H9 (cell line): ENCODE measurements around the gene OCSTAMP. TPM values are rescaled to one million over a fixed set of nuclear protein-coding genes. Genes with fewer than 3 reads are reported as not detected.

ENCODE experiments used
- DNase-seq: peaks from one replicate; pipeline ENCODE4 v3.0.0-alpha.2; 2017
- H2AFZ ChIP-seq: one replicate; pipeline ENCODE4 v1.6.1; 2013; ENCODE audit warnings: mild to moderate bottlenecking, low read length, control low read depth, moderate library complexity
- H2AK5ac ChIP-seq: 2 replicates; pipeline ENCODE4 v1.6.1; 2013; ENCODE audit warnings: low read length, control low read depth, mixed read lengths; ENCODE audit not compliant: insufficient read length
- H2BK120ac ChIP-seq: one replicate; pipeline ENCODE4 v1.6.1; 2013; ENCODE audit warnings: low read depth, mild to moderate bottlenecking, low read length, control low read depth, inconsistent platforms; ENCODE audit not compliant: poor library complexity, severe bottlenecking
- H2BK12ac ChIP-seq: 2 replicates; pipeline ENCODE4 v1.6.1; 2013; ENCODE audit warnings: low read length, control low read depth, mixed read lengths, low read depth; ENCODE audit not compliant: insufficient read length
- H2BK15ac ChIP-seq: 2 replicates; pipeline ENCODE4 v1.6.1; 2013; ENCODE audit warnings: low read depth, low read length, control low read depth
- H2BK20ac ChIP-seq: one replicate; pipeline ENCODE4 v1.6.1; 2013; ENCODE audit warnings: low read depth, mild to moderate bottlenecking, low read length, control low read depth, inconsistent platforms; ENCODE audit not compliant: poor library complexity, severe bottlenecking
- H2BK5ac ChIP-seq: 2 replicates; pipeline ENCODE4 v1.6.1; 2013; ENCODE audit warnings: low read length, control low read depth, mixed read lengths; ENCODE audit not compliant: insufficient read length
- H3K14ac ChIP-seq: 2 replicates; pipeline ENCODE4 v1.6.1; 2013; ENCODE audit warnings: low read length, control low read depth; ENCODE audit not compliant: insufficient read depth
- H3K18ac ChIP-seq: 2 replicates; pipeline ENCODE4 v1.6.1; 2013; ENCODE audit warnings: low read depth, mild to moderate bottlenecking, mixed read lengths, low read length, control low read depth; ENCODE audit not compliant: insufficient read length
- H3K23ac ChIP-seq: 2 replicates; pipeline ENCODE4 v1.6.1; 2013; ENCODE audit warnings: low read length, control low read depth, mixed read lengths, low read depth; ENCODE audit not compliant: insufficient read length
- H3K23me2 ChIP-seq: 2 replicates; pipeline ENCODE4 v1.6.1; 2013; ENCODE audit warnings: low read depth, mild to moderate bottlenecking, mixed read lengths, low read length, control low read depth; ENCODE audit not compliant: insufficient read length, poor library complexity, severe bottlenecking
- H3K27ac ChIP-seq: 2 replicates; pipeline ENCODE4 v1.5.1; 2013; ENCODE audit warnings: low read length, control low read depth, mixed read lengths, low read depth; ENCODE audit not compliant: insufficient read length
- H3K27me3 ChIP-seq: 2 replicates; pipeline ENCODE4 v1.6.1; 2013; ENCODE audit warnings: low read length, control low read depth, inconsistent platforms; ENCODE audit not compliant: insufficient read depth
- H3K4ac ChIP-seq: 2 replicates; pipeline ENCODE4 v1.6.1; 2013; ENCODE audit warnings: low read depth, mild to moderate bottlenecking, control low read depth, inconsistent platforms, low read length, moderate library complexity
- H3K4me1 ChIP-seq: 2 replicates; pipeline ENCODE4 v1.6.1; 2013; ENCODE audit warnings: low read length, control low read depth, inconsistent platforms; ENCODE audit not compliant: insufficient read depth
- H3K4me2 ChIP-seq: 2 replicates; pipeline ENCODE4 v1.6.1; 2013; ENCODE audit warnings: low read length, control low read depth, mixed read lengths; ENCODE audit not compliant: insufficient read length, insufficient read depth
- H3K56ac ChIP-seq: 2 replicates; pipeline ENCODE4 v1.6.1; 2013; ENCODE audit warnings: low read depth, mild to moderate bottlenecking, mixed read lengths, low read length, control low read depth; ENCODE audit not compliant: insufficient read length
- H3K79me1 ChIP-seq: 2 replicates; pipeline ENCODE4 v1.6.1; 2013; ENCODE audit warnings: low read depth, mild to moderate bottlenecking, moderate library complexity, low read length, control low read depth, inconsistent platforms; ENCODE audit not compliant: insufficient read depth, poor library complexity, severe bottlenecking
- H3K79me2 ChIP-seq: 2 replicates; pipeline ENCODE4 v1.6.1; 2013; ENCODE audit warnings: low read length, control low read depth, inconsistent platforms; ENCODE audit not compliant: insufficient read depth
- H3K9ac ChIP-seq: 2 replicates; pipeline ENCODE4 v1.6.1; 2013; ENCODE audit warnings: low read length, control low read depth, mixed read lengths; ENCODE audit not compliant: insufficient read length; ENCODE audit errors: extremely low read depth
- H3K9me3 ChIP-seq: one replicate; pipeline ENCODE4 v1.6.1; 2013; ENCODE audit warnings: low read depth, low read length, inconsistent platforms; ENCODE audit not compliant: control insufficient read depth
- H3T11ph ChIP-seq: one replicate; pipeline ENCODE4 v1.6.1; 2013; ENCODE audit warnings: mild to moderate bottlenecking, low read length, control low read depth, inconsistent platforms
- H4K20me1 ChIP-seq: one replicate; pipeline ENCODE4 v1.6.1; 2013; ENCODE audit not compliant: control insufficient read depth, insufficient read length, insufficient read depth
- H4K5ac ChIP-seq: 2 replicates; pipeline ENCODE4 v1.6.1; 2013; ENCODE audit warnings: low read depth, mild to moderate bottlenecking, mixed read lengths, low read length, control low read depth; ENCODE audit not compliant: insufficient read length
- H4K8ac ChIP-seq: replicated peaks from 2 replicates; pipeline ENCODE4 v1.6.1; 2013; ENCODE audit warnings: low read length, control low read depth, mixed read lengths, low read depth; ENCODE audit not compliant: insufficient read length
- H4K91ac ChIP-seq: 2 replicates; pipeline ENCODE4 v1.6.1; 2013; ENCODE audit warnings: low read depth, mild to moderate bottlenecking, moderate library complexity, mixed read lengths, low read length, control low read depth; ENCODE audit not compliant: insufficient read length
- H3K27ac Mint-ChIP-seq, 3 experiments: 2 replicates in 2 of 3; 3 replicates in 1 of 3; pipeline ENCODE4 v1.8.0; 2020 to 2021; ENCODE audit warnings: mixed read lengths in 3 of 3, mild to moderate bottlenecking in 1 of 3, moderate library complexity in 1 of 3
- H3K27me3 Mint-ChIP-seq: 2 replicates; pipeline ENCODE4 v1.8.0; 2021; ENCODE audit warnings: low read depth, mild to moderate bottlenecking, moderate library complexity, mixed read lengths
- H3K36me3 Mint-ChIP-seq, 3 experiments: 2 replicates in 2 of 3; 3 replicates in 1 of 3; pipeline ENCODE4 v1.8.0; 2020 to 2021; ENCODE audit warnings: low read depth in 3 of 3, mixed read lengths in 3 of 3; ENCODE audit not compliant: insufficient read depth in 1 of 3
- H3K4me1 Mint-ChIP-seq, 2 experiments: 2 replicates each; pipeline ENCODE4 v1.8.0; 2020; ENCODE audit warnings: mixed read lengths in 2 of 2
- H3K4me3 Mint-ChIP-seq, 2 experiments: 2 replicates in 1 of 2; 3 replicates in 1 of 2; pipeline ENCODE4 v1.8.0; 2020 to 2021; ENCODE audit warnings: mild to moderate bottlenecking in 2 of 2, mixed read lengths in 2 of 2, moderate library complexity in 1 of 2
- H3K9me3 Mint-ChIP-seq, 2 experiments: 2 replicates in 1 of 2; 3 replicates in 1 of 2; pipeline ENCODE4 v1.8.0; 2020; ENCODE audit warnings: mild to moderate bottlenecking in 2 of 2, mixed read lengths in 2 of 2, moderate library complexity in 1 of 2
- WGBS: extraction: QIAGEN DNeasy Blood & Tissue Kit; methylation state at CpG from one replicate; pipeline ENCODE4 v1.1.7; 2013; ENCODE audit warnings: missing lambda C conversion rate, low lambda C conversion rate, mixed read lengths; ENCODE audit not compliant: insufficient read length; ENCODE audit errors: extremely low coverage; 5-methylcytosine and 5-hydroxymethylcytosine counted together
- total RNA-seq: library from RNA; stranded (reverse); gene quantifications from 2 replicates; pipeline ENCODE4 v1.2.1, GENCODE V29; 2021
- TF ChIP-seq, protein P1 (sequence below): fragments of 200-600 bp; sonication (generic); conservative IDR thresholded peaks from 3 replicates; pipeline ENCODE4 v1.8.0; 2021; ENCODE audit warnings: antibody characterized with exemption, mild to moderate bottlenecking

Gene OCSTAMP
- total RNA-seq, 1 experiment from 2014 or later = not detected

DNA sequence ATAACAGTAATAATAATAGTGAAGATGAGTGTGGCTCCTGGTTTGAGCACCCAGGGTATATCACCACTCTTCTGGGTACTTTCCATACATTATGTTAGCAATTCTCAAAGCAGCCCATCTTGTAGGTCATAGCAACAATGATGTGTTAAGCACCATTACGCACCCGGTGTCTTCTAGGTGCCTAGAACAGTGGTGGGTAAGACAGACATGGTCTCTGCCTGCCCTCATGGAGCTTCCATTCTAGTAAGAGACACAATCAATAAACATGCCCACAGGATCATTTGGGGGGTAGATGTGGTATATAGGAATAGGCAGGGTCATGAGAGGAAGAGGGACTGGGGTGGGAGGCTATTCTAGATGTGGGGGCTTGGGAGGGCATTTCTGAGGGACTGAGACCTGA is 21.0 kb upstream of the OCSTAMP start:
- Mint-ChIP-seq H3K27me3 (no peaks in the 10 kb centered on the region), H3K9me3 (no peaks in the 10 kb centered on the region; a peak in 1 of 5 replicates), H3K27ac (peak overlapping the region in 1 of 3 experiments; percentile 58; a peak in 1 of 7 replicates), H3K36me3 (peaks cover 6 to 10% (median 9%) of the 10 kb centered on the region in 3 experiments; a peak in 6 of 7 replicates), H3K4me1 (peaks cover 13% of the 10 kb centered on the region in 2 experiments; a peak in 3 of 4 replicates), H3K4me3 (no peak overlapping the region)
- Histone ChIP-seq H3K27me3 (no peaks in the 10 kb centered on the region), H4K91ac (no peak overlapping the region), H3K23ac (no peak overlapping the region), H4K8ac (no peak overlapping the region), H2AFZ (no peak overlapping the region), H3K56ac (no peak overlapping the region), H4K20me1 (no peaks in the 10 kb centered on the region), H2AK5ac (no peak overlapping the region), H2BK12ac (no peak overlapping the region), H4K5ac (no peak overlapping the region), H3K18ac (no peak overlapping the region), H2BK15ac (no peak overlapping the region), H3K79me2 (no peaks in the 10 kb centered on the region), H3K23me2 (no peaks in the 10 kb centered on the region), H3K27ac (no peak overlapping the region), H2BK120ac (no peak overlapping the region), H3K4ac (no peak overlapping the region), H2BK20ac (no peak overlapping the region), H3T11ph (no peak overlapping the region), H3K14ac (no peak overlapping the region), H3K9me3 (no peaks in the 10 kb centered on the region), H3K4me1 (no peaks in the 10 kb centered on the region), H3K79me1 (no peaks in the 10 kb centered on the region), H3K9ac (no peak overlapping the region), H2BK5ac (no peak overlapping the region), H3K4me2 (no peak overlapping the region)
- WGBS = no CpG with 5 or more reads among the region's 2 CpGs
- DNase-seq = no peak
- TF ChIP-seq, protein P1, sequence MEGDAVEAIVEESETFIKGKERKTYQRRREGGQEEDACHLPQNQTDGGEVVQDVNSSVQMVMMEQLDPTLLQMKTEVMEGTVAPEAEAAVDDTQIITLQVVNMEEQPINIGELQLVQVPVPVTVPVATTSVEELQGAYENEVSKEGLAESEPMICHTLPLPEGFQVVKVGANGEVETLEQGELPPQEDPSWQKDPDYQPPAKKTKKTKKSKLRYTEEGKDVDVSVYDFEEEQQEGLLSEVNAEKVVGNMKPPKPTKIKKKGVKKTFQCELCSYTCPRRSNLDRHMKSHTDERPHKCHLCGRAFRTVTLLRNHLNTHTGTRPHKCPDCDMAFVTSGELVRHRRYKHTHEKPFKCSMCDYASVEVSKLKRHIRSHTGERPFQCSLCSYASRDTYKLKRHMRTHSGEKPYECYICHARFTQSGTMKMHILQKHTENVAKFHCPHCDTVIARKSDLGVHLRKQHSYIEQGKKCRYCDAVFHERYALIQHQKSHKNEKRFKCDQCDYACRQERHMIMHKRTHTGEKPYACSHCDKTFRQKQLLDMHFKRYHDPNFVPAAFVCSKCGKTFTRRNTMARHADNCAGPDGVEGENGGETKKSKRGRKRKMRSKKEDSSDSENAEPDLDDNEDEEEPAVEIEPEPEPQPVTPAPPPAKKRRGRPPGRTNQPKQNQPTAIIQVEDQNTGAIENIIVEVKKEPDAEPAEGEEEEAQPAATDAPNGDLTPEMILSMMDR = no peak
